Activated gamma-delta T cell treated with anti-CD3 and anti-CD28 coated beads, Interleukin-2, amount 50 U/mL, for 16 hours (primary cell): ENCODE data around the gene SAMD11.
A peak's percentile ranks its signal among the peaks of the same experiment; 100 is the strongest.

Source experiments
- DNase-seq: peaks from one replicate; pipeline ENCODE4 v3.0.0-alpha.2; 2020; ENCODE audit warnings: low read depth

SAMD11 gene

GRCh38 chr1:947958-948357, 24.2 kb downstream of the SAMD11 start:
- no peak for DNase-seq

GRCh38 chr1:950268-950667, 26.5 kb downstream of the SAMD11 start:
- no peak for DNase-seq

GRCh38 chr1:950881-951280, 27.2 kb downstream of the SAMD11 start:
- DNase-seq = no peak

GRCh38 chr1:951364-951763, 27.6 kb downstream of the SAMD11 start:
- DNase-seq = no peak

- DNase-seq = no peak
Observed at GRCh38 chr1:952201-952600, 28.5 kb downstream of the SAMD11 start.

GRCh38 chr1:952603-953002, 28.9 kb downstream of the SAMD11 start:
- no peak for DNase-seq

GRCh38 chr1:953524-954320, 30.0 kb downstream of the SAMD11 start:
- DNase-seq = no peak

- DNase-seq = no peak
Observed at GRCh38 chr1:954927-955326, 31.2 kb downstream of the SAMD11 start.

GRCh38 chr1:955474-955873, 31.8 kb downstream of the SAMD11 start:
- DNase-seq = no peak

- no peak for DNase-seq
Observed at GRCh38 chr1:956636-957035, 32.9 kb downstream of the SAMD11 start.

- peak; percentile 97 for DNase-seq
Observed at GRCh38 chr1:958823-959730, 35.4 kb downstream of the SAMD11 start, which contains the start of gene NOC2L. TSS of gene NOC2L (minus strand) at chr1:959256. CDS start at chr1:959240, 16 bp downstream.

- DNase-seq = no peak
Observed at GRCh38 chr1:959731-960362, 36.1 kb downstream of the SAMD11 start.

GRCh38 chr1:960363-961131, 36.8 kb downstream of the SAMD11 start, which contains the start of gene KLHL17:
TSS of gene KLHL17 (plus strand) at chr1:960584. CDS start at chr1:960694, 110 bp downstream.
- peak; percentile 66 for DNase-seq

GRCh38 chr1:961132-961669, 37.5 kb downstream of the SAMD11 start:
- DNase-seq = no peak

GRCh38 chr1:962381-963300, 38.9 kb downstream of the SAMD11 start:
- no peak for DNase-seq

GRCh38 chr1:963301-963651, 39.6 kb downstream of the SAMD11 start:
- no peak for DNase-seq

- no peak for DNase-seq
Observed at GRCh38 chr1:963746-964525, 40.2 kb downstream of the SAMD11 start.

- DNase-seq = no peak
Observed at GRCh38 chr1:964691-965525, 41.2 kb downstream of the SAMD11 start.
